Ramos (cell line): ENCODE measurements around the gene SLC1A3.
"Not testable (repeated sequence)": the region's sequence is repeated elsewhere in the genome, so short reads cannot be mapped to it uniquely, and the experiment has no call there.

ENCODE experiments used
- in situ Hi-C: fragments of 300-500 bp; cut with MboI; formaldehyde crosslinking; loops from one replicate; pipeline ENCODE4 v1.14.3; 2022; ENCODE audit warnings: low sequenced_read_pairs; ENCODE audit not compliant: unreplicated experiment

The SLC1A3 gene

GRCh38 chr5:36630201-36631145 lies 24.1 kb downstream of the SLC1A3 start:
- in situ Hi-C loops = no loop called here

- in situ Hi-C loops = no loop called here
Observed at GRCh38 chr5:36631154-36631553, 24.7 kb downstream of the SLC1A3 start.

DNA sequence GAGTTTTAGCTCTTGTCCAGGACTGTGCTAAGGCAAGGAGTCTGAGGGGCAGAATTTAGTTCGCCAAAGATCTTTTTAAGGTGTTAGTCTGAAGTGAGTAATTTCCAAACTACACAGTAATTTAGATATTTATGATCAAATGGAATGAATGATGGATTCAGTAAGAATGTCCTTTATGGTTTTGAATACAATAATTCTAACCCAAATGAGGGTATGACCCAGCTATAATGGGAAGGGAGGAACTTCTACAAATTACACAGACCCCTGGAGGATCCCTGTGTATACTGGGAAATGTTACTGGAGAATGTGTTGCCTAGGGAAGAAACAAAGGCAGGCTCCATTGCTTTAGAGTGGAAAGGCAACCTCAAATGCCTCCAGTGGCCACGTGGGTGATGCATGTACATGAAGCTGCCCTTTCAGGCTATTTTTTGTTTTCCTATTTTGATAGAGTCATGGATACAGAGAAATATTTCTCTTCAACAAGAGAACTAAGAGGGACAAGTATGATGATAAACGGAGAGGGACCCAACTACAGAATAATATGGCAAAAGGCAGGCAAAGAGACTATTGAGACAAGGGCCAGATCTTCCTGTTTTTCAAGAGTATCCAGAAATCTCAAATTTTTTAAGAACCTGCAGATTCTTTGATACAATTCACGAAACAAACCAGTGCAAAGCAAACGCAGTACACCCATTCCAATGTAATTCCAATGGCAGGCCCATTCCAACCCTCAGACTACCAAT lies 25.4 kb downstream of the SLC1A3 start:
- in situ Hi-C loops = no loop called here

DNA sequence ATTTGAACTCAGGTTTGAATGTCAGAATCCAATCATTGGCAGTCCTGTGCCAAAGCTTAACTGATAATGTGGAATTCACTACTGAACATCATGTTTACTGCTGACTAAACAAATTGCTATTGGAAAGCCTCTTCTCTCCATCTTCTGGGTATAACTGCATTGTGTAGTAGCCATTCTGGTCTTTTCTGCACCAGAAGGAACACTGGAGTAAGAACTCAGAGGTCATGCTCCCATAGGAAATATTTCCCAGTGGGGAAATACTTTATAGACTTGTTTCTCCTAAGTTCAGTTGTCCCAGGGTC lies 25.9 kb downstream of the SLC1A3 start:
- in situ Hi-C loops = no loop called here

GRCh38 chr5:36635721-36636390 lies 29.4 kb downstream of the SLC1A3 start:
- in situ Hi-C loops = no loop called here

GRCh38 chr5:36637101-36637500 lies 30.7 kb downstream of the SLC1A3 start:
- in situ Hi-C loops = no loop called here

DNA sequence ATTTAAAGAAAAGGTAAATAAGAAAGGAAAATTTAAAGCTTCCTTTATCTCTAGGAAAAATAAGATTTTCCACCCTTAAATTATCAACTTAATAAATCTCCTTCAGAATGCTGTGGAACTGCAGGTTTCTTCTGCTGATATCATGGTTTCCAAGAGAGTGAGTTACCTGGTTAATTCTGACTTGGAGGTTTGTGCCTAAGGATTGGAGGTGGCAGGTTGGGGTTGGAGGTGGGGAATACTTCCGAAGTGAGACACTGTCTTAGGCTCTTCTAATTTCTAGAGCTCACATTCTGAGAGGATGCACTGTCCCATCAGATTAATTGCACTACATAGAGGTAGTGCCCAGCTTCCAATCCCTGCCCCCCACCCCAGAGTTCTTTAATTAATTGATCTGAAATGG lies 31.1 kb downstream of the SLC1A3 start:
- in situ Hi-C loops = no loop called here

GRCh38 chr5:36638056-36638455 lies 31.6 kb downstream of the SLC1A3 start:
- in situ Hi-C loops = no loop called here

GRCh38 chr5:36640949-36641348 lies 34.5 kb downstream of the SLC1A3 start:
- in situ Hi-C loops = no loop called here

DNA sequence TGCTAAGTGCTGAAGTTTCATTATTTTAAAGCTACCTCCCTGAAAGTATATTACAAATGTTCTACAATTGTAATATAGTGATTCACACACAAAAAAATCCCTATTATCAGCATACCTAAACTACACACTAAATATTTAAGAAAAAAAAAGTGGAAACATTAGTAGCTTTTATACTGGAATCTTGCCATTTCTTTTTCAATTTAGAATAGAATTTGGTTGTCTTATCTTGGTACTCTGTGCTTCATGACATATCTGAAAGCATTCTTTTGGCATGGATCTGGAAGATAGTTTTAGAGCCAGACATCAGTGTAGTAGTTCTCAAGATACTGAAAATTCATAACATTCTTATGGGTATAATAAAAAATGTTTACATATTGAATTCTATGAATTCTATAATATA lies 35.0 kb downstream of the SLC1A3 start:
- in situ Hi-C loops = no loop called here

GRCh38 chr5:36642089-36642488 lies 35.7 kb downstream of the SLC1A3 start:
- in situ Hi-C loops = no loop called here

GRCh38 chr5:36643162-36643561 lies 36.8 kb downstream of the SLC1A3 start:
- in situ Hi-C loops = no loop called here

DNA sequence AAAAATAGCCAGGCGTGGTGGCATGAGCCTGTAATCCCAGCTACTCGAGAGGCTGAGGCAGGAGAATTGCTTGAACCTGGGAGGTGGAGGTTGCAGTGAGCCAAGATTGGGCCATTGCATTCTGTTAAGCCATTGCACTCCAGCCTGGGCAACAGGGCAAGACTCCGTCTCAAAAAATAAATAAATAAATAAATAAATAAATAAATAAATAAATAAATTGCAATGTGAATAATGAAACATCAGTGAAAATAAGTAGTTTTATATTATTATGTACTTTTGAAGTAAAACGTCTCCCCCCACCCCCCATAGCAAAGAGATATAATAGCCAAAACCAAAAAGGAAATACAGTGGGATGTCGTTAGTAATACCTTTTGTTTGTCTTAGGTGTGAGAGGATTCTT lies 37.4 kb downstream of the SLC1A3 start:
- in situ Hi-C loops = not testable (repeated sequence)

GRCh38 chr5:36644727-36645126 lies 38.3 kb downstream of the SLC1A3 start:
- in situ Hi-C loops = no loop called here

DNA sequence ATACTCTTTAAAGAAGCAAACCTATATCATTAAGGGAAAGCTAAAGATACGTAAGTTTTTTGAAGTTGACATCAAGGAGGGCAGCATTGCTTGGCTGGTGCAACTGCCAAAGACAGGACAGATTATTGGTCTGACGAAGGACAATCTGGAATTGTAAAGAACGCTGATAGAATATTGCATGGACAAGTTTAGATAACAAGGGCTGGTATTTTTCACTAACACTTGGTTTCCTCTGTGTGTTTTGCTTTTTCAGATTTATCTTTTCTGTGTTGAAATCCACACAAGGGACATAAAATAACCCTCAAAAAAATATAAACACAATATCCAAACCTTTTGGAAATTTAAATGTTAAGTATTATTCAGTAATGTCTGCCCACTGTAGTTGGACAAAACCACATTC lies 39.7 kb downstream of the SLC1A3 start:
- in situ Hi-C loops = no loop called here

DNA sequence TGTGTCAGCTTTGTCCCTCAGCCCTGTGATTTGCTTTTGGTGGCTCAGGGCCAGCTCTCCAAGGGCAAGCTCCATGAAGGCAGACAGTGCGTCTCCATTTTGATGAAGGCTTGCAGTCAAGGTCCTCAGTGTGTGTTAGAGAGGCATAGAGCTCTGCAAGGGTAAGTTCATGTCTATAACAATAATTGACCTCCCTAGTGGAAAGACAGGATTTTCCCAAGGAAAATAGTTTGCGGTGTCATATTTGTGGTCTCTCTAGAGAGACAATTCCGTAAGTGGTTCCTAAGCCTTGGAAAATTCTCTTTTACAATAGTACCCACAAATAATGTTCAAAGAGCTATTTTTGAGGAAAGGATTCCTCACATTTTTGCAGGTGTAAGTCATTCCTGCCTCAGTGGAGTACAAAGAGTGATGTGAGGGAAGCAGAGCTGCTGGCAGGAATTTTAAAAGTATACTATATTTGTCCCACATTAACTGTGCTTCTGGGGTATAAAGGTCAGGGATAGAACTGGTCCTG lies 40.2 kb downstream of the SLC1A3 start:
- in situ Hi-C loops = no loop called here

DNA sequence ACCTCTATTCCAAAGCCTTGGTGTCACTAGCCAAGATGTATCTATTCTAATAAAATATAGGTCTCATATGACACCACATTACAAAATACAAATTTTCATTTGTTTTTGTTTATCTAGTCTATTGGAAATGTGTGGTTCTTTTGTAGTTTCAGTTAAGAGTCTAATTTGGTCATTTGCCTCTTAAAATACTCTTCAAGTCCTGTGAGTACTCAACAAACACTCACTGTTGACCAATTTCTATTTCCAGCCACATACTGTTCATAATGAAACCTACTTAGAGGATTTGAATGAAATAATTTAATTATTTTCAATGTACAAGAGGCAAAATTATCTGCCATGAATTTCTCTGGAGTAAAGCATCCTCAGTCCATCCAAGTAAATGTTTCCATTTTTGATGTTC lies 40.6 kb downstream of the SLC1A3 start:
- in situ Hi-C loops = no loop called here

DNA sequence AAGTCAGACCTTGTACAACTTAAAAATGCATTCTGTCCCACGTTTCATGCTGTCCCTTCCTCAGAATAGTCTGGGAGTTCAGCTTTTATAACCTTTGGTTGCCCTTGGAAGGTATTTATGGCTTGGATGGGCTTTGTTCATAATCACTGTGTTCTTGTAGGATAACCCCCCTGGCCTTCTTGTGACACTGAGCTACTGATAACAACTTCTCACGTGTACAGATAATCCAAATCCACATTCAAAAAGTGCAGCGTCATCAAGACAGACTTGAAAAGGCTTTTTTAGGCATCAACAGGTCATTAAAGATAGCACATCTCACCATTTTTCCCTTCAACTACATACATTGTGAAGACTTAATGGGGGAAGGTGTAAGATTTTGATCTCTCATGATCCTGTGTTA lies 42.0 kb downstream of the SLC1A3 start:
- in situ Hi-C loops = no loop called here

DNA sequence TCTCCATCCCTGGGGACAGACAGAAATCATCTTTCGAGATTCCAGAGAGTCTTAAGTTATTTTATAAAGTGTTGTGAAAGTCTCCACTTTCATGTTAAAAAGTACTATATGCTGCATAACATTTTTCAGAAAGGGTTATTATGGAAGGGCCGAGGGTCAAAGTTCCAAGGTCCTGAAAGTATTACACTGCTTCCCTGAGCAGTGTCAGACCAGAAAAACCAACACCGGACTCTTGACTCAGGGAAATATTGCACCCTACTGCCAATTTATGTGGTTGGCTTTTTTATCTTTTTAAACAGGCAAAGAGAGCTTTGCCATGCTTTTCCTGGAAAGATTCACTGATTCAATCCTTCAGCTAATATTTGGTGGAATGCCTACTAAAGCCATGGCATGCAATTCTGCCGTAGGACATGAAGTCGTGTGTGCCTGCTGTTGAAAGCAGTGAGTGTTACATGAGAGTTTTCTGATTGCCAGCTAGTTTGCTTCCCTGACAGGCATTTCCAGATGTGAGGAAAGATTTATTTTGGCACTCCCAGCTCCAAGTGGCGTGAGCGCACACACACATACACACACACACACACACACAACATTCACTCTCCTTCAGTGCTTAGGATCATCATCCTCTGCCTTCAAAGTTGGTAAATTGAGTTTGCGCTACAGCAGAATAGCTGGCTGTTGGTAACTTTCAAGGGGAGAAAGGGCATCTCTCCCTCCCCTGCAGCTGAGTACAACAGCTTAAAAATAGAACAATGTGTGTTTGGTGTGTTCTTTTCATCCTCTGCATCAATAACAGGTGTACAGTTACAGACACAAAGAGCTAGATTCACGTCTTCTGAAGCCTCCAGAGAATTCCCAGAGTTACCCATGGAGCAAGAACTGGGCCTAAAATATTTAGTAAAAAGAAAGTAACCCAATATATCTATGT lies 45.6 kb downstream of the SLC1A3 start:
- in situ Hi-C loops = no loop called here
